GM19099 (cell line): ENCODE data around the gene NRAP.

ENCODE experiments used
- POLR2A ChIP-seq: IDR thresholded peaks from 3 replicates; pipeline ENCODE4 v1.6.1; 2011; ENCODE audit warnings: low read depth; ENCODE audit not compliant: insufficient read length; ENCODE audit errors: extremely low read depth

The NRAP gene

GRCh38 chr10:113552014-113552413 lies 111.8 kb downstream of the NRAP start:
- no peak for TF ChIP-seq POLR2A

GRCh38 chr10:113550365-113550764 lies 113.5 kb downstream of the NRAP start:
- TF ChIP-seq POLR2A: no peak

GRCh38 chr10:113549856-113550255 lies 114.0 kb downstream of the NRAP start:
- TF ChIP-seq POLR2A: no peak

- no peak for TF ChIP-seq POLR2A
Observed at GRCh38 chr10:113547426-113547825, 116.4 kb downstream of the NRAP start.

GRCh38 chr10:113544392-113544791 lies 119.4 kb downstream of the NRAP start:
- no peak for TF ChIP-seq POLR2A

GRCh38 chr10:113543107-113543955 lies 120.5 kb downstream of the NRAP start:
- TF ChIP-seq POLR2A: no peak

- no peak for TF ChIP-seq POLR2A
Observed at GRCh38 chr10:113541549-113541927, 122.3 kb downstream of the NRAP start.

GRCh38 chr10:113540845-113541548 lies 122.8 kb downstream of the NRAP start:
- no peak for TF ChIP-seq POLR2A

GRCh38 chr10:113539789-113540188 lies 124.1 kb downstream of the NRAP start:
- TF ChIP-seq POLR2A: no peak
